Islet precursor cell (in vitro differentiated cells): Measurements from ENCODE around the gene WDR20.
"Not testable (repeated sequence)": the region's sequence is repeated elsewhere in the genome, so short reads cannot be mapped to it uniquely, and the experiment has no call there.

Experiments used
- DNase-seq: peaks from one replicate; pipeline ENCODE4 v3.0.0-alpha.2; 2018

The WDR20 gene, protein sequence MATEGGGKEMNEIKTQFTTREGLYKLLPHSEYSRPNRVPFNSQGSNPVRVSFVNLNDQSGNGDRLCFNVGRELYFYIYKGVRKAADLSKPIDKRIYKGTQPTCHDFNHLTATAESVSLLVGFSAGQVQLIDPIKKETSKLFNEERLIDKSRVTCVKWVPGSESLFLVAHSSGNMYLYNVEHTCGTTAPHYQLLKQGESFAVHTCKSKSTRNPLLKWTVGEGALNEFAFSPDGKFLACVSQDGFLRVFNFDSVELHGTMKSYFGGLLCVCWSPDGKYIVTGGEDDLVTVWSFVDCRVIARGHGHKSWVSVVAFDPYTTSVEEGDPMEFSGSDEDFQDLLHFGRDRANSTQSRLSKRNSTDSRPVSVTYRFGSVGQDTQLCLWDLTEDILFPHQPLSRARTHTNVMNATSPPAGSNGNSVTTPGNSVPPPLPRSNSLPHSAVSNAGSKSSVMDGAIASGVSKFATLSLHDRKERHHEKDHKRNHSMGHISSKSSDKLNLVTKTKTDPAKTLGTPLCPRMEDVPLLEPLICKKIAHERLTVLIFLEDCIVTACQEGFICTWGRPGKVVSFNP

DNA sequence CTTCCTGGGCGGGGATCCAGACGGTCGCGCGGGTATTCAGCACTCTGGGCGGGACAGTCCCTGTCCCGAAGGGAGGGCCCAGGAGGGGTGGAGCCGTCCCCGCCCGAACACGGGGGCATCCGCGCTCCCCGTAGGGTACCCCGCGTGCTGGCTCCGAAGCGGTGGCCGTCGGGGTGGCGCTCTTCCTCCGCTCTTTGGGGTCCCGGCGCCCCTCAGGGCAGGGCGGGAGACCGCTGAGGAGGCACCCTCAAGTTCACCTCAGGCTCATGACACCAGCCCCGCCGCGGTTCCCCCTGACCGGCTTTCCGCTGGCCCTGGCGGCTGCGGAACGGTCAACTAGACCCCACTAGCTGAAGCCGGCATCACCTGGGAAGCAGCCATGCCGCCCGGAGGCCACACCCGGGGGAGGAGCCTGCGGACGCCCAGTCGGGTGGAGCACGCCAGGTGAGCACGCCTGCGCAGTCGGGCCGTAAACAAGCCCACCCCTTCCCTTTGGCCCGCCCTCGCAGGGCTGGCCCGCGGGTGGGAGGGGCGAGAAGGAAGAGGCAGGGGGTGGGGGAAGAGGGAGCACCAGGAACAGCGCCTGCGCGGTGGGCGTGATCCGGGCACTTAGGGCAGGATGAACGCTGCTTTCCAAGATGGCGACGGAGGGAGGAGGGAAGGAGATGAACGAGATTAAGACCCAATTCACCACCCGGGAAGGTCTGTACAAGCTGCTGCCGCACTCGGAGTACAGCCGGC lies at the start of gene WDR20:
Gene WDR20 (plus strand): TSS at position 612 of the 741 bp plus-strand sequence. CDS start 27 bp downstream, at position 639.
- peak; percentile 100 for DNase-seq

DNA sequence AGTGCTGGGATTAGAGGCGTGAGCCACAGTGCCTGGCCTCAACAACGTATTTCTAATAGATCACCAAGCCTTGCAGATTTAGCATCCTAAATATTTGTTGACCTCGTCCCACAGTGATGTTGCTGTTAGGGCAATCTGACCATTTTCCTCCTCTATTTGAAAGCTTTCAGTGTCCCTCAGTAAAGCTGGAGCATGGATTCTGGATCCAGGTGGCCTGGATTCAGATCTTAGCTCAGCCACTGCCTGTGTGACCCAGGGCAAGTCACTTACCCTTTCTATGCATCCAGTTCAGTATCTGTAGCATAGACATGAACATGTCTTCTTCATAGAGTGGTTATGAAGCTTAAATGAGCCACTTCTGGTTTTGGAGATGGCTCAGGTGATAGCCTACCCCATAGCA lies 49.0 kb upstream of the WDR20 start:
- no peak for DNase-seq

DNA sequence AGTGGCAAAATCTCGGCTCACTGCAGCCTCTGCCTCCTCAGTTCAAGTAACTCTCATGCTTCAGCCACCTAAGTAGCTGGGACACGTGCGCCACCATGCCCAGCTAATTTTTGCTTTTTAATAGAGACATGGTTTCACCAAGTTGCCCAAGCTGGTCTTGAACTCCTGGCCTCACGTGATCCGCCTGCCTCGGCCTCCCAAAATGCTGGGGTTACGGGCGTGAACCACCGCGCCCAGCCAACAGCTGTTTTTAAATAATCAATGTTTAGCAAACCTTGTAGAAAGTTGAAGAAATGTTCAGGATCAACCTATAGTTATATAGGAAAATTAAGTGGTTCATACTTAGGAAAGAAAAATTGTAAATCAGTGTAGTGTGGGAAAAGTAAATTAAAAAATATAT lies 46.9 kb upstream of the WDR20 start:
- no peak for DNase-seq

DNA sequence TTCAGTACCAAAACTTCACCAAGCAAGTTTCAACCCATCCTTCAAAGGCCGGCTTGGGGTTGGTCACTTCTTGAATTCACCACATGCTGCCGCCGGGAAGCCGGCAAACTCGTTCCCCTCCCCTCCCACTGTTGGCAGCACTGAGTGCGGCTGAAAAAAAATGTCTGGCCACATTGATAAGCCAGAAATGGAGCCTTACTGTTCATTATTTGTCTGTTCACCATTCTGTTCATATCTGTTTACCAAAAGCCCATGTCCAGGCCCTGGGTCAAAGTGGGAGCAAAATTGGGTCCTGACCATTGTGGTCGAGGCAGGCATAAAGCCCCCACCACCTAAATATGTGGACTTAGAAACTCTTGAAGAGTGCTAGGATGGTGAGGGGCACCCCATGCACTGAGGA lies 45.6 kb upstream of the WDR20 start:
- no peak for DNase-seq

DNA sequence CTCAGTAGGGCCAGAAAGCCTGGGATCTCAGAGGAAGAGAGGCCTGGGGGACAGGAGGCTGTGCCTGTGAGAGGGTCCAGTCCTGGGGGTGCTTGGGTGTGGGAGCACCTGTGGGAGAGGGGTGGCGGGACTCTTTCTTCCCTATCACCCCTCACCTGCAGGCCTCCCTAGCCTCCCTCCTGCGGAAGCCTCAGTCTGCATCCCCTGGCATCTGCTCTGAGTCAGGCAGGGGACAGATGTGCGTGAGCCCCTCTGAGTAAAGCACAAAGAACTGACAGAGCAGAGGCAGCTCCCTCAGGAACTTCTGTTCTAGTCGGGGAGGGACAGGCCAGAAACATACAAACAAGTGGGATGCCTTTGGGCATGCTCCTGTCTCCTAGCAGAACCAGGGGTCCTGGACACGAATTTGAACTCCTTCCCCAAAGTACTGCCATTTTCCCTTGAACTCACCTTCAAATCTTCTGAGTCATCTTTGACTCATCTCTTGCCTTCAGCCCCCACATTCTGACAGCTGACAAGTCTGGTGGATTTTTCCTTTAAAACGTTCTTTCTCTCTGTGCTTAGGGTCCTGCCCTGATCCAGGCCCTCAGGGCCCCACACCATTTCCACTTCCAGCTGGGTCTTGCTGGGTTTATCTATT lies 44.3 kb upstream of the WDR20 start:
- peak; percentile 75 for DNase-seq

DNA sequence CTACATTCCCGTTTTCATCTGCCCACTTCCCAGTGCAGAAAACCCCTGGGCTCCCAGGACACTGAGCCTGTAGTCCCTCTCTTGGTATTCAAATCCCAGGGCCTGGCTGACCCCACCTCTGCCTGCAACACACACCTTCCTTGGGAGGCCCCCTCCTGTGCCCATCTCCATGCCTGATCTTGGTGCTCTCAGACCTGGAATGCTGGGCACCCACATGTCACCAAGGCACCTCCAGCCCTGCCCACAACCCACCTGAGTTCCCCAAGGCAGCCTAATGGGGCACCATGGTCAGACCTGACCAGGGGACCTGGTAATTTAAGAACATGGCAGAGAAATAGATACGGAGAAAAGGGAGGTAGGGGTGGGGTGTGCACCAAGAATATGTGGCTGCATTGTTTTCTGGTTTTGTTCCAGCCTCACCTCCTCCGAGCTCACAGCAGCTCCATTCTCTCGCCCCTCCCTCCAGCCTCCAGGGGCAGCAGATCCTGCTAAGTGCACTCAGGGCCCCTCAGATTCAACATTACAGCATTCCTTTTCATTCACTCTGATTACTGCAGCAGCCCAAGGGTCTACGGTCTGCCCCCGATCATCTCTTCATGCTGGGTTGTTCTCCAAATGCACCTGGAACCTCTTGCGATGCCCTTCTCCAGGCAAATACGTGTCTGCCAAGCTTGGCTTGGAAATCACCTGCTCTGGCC lies 43.7 kb upstream of the WDR20 start:
- peak; percentile 71 for DNase-seq

DNA sequence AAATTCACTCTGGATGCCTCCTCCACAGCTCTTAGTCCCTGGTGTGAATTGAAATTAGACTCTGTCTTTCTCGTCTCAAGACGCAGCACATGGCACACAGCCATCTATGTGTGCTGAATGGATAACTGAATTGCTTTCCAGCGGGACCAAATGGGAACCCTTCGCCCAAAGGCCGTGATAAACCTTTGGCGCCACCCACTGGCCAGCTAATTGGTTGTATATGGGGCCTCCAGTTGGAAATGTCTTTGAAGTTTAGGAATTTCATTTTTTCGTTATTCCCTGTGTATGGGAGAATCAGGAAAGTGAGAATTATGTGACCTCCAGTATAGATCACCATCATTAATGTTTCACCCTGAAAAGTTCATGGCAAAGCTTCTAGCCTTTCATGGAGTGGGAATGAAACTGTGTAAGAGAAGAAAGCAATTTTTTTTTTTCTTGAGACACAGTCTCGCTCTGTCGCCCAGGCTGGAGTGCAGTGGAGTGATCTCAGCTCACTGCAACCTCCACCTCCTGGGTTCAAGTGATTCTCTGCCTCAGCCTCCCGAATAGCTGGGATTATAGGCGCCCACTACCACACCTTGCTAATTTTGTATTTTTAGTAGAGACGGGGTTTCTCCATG lies 43.0 kb upstream of the WDR20 start:
- peak; percentile 86 for DNase-seq

DNA sequence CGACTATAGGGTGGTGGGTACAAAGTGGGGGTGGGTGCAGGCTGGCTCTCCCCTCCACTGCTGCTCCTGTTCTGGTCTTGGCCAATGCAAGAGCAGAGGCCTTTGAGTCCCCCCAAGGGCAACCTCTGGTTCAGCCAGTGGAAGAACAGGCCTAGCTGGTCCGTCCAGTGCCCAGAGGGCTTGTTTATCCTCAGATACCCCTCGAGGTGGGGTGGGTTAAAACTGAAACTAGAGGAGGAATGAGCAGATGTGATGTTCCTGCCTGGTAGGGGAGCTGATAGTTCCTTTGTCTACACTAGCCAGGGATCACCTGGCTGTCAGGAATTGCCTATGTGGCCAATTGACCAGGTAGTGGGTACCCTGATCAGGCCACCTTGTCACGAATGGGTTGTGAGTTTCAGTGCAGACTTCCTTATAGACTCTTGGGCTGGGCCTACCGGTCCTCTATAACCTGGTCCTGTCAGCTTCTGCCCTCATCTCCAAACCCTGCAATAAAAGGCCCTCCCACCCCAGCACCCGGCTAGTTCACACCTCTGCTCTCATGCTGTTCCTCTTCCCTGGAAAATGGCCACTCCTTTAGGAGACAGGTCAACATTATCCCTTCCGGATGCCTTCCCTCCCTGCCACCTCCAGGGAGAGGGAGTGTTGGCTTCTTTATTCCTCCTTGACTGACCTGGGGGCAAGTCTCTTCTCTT lies 42.1 kb upstream of the WDR20 start:
- peak; percentile 92 for DNase-seq

DNA sequence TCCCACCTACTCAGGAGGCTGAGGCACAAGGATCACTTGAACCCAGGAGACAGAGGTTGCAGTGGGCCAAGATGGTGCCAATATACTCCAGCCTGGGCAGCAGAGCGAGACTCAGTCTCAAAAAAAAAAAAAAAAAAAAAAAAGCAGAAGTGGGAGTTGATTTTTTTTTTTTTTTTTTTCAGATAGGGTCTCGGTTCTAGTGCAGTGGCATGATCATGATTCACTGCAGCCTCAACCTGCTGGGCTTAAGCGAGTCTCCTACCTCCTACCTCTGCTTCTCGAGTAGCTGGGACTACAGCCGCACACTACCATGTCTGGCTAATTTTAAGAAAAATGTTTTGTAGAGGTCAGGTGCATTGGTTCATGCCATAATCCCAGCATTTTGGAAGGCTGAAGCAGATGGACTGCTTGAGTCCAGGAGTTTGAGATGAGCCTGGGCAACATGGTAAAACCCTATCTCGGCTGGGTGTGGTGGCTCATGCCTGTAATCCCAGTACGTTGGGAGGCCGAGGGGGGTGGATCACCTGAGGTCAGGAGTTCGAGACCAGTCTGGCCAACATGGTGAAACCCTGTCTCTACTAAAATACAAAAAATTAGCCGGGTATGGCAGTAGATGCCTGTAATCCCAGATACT lies 36.5 kb upstream of the WDR20 start:
- no peak for DNase-seq

DNA sequence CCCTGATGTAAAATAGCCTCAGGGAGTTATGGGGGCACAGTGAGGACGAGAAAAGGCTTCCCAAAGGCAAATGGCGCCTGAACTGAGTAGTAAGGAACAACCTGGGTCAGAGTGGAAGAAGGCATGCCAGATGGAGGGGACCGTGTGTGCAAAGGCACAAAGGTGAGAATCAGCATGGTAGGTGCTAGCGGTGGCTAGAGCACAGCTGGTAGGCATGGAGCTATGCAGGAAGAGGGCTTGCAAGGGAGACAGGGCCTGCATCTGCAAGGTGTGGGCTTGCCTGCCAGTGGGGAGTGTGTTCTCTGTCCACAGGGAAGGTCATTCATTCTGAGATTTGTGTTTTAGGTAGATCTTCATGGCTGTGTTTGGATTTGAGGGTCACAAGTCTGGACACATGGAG lies 34.3 kb upstream of the WDR20 start:
- no peak for DNase-seq

DNA sequence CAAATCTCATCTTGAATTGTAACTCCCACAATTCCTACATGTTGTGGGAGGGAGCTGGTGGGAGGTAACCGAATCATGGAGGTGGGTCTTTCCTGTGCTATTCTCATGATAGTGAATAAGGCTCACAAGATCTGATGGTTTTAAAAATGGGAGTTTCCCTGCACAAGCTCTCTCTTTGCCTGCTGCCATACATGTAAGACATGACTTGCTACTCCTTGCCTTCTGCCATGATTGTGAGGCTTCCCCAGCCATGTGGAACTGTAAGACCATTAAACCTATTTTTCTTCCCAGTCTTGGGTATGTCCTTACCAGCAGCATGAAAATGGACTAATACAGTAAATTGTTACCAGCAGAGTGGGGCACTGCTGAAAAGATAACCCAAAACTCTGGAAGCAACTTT lies 30.4 kb upstream of the WDR20 start:
- DNase-seq = not testable (repeated sequence)

DNA sequence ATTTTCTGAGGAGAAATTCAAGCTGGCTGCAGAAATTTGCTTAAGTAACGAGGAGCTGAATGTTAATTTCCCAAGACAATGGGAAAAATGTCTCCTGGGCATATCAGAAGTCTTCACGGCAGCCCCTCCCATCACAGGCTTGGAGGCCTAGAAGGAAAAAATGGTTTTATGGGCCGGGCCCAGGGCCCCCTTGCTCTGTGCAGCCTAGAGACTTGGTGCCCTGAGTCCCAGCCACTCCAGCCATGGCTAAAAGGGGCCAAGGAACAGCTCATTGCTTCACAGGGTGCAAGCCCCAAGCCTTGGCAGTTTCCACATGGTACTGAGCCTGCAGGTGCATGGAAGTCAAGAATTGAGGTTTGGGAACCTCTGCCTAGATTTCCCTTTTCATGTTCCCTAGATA lies 28.6 kb upstream of the WDR20 start:
- no peak for DNase-seq

DNA sequence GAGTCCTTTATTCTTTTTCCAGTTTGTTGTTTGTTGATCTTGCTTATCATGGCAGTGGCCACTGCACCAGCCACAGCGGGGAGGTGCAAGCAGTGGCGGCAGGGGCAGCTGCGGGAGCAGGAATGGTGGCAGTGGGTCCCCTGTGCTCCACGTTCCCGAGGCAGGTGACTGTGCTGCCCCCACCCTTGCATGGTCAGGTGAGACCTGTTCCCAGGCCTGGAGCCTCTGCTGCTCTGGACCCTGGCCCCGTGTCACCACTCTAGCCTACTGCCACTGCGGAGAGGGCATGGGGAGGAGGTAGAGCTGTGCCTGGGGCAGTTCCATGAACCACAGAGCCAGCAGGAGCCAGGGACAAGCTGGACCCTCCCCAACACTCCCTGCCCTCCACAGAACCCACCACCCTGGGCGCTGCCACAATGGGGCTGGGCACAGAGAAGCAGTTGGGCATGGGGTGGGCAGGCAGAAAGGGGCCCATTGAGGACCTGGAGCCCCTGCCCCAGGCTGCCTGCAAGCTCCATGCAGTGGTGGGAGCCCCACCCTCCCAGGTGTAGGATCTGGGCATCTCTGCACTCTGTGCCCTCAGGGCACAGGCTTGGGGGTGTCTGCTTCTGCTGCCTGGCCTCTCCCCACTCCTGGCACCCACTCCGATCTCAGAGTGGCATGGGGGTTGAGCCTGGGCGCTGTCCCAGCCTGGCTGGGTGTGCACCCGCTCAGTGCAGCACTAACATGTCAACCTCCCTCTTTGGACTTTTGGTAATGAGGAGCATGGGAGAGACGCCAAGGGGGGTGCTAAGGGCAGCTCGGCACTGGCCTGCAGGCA lies 23.1 kb upstream of the WDR20 start:
- no peak for DNase-seq

DNA sequence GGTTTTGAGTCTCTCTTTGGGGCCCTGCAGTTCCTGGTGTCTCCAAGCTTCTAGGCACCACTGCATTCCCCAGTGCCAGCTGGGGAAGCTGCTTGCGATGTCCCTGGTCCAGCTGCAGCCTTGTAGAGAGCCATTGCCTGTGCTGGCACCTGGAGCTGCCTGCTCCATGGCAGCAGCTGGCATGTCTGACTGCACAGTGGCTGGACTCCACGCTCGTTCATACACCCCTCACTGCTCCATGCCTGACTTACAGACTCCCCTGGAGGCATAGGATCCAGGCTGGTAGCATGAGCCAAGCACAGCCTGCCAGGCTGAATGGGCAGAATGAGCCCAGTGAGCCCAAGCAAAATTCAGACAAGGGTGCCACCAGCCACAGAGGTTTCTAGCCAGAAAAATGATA lies 21.8 kb upstream of the WDR20 start:
- no peak for DNase-seq

DNA sequence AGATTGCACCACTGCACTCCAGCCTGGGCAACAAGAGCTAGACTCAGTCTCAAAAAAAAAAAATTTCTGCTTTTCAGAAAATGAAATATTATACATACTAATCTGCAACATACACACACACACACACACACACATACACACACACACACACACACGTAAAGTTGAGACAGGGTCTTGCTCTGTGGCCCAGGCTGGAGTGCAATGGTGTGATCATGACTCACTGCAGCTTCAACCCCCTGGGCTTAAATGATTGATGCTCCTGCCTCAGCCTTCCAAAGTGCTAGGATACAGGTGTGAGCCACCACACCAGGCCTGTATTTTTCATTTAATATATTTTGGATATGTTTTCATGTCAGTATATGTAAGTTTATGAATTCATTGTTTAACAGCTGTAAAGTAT lies 18.8 kb upstream of the WDR20 start:
- DNase-seq = no peak

DNA sequence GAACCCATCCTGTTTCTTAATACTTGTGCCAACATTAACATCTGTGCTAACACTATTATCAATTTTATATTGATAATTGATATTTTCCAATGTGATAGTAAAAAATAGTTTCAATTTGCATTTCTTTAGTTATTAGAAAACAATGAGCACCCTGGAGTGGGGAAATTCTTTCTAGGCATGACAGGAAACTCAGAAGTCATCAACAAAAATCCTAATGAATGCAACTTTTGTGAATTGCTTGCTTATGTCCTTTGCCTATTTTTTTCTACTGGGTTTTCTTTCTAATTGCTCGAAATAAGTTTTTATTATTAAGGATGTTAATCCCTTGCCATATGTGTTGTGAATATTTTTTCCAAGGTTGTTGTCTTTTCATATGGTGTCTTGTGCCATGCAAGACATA lies 18.1 kb upstream of the WDR20 start:
- no peak for DNase-seq

DNA sequence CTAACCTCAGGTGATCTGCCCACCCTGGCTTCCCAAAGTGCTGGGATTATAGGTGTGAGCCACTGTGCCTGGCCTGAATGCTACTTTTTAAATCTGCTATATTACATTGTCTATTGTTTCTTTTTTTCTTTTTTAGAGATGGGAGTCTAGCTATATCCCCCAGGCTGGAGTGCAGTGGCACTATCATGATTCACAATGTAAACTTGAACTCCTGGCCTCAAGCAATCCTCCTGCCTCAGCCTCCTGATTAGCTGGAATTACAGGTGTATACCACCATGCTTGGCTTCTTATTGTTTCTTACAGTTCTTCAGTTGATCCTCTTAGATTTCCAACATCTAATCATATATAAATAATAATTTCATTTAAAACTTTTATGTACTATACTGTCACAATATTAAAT lies 15.3 kb upstream of the WDR20 start:
- no peak for DNase-seq

DNA sequence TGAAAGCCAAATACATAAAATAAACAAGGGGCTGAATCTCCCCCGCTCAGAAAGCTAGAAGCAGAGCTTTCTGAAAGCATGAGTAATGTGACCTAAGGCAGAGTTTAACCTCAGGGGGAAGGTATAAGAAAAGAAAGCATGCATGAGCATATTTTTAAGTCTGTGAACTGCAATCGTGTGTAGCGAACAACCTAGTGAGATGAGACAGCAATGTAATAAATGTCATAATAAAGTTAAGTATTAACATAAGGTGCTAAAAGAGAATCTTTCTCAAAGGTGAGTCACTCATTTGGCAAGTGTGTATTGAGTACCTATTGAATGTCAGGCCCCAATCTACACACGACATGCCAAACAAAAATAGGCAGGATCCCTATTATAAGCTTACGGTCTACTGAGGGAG lies 14.2 kb upstream of the WDR20 start:
- no peak for DNase-seq

DNA sequence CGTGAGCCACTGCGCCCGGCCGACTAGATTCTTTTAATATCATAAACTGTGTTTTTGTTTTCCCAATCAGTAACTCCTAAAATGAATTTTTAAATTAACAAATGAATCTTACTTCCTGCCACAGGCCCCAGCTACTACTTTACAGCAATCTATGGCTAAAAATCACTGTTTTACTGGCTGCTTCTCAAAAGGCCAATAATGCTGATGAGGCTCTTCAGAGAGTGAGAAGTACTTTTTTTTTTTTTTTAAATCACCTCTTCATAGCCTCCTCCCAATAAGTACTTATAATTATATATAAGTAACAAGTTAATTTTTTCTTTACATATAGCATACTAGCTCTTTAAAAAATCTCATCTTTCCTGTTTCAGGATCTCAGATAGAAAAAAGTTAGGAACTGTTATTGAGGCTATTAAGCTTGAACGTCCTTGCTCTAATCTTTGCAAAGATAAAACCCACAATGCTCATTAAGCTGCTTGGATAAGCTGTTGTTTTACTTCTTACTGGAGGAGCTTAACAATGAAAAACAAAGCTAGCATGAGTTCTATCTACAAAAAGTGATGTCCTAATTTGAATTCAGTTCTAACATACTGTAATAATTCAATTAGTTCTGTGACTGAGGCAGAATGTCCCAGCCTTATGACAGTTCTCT lies 12.8 kb upstream of the WDR20 start:
- no peak for DNase-seq

DNA sequence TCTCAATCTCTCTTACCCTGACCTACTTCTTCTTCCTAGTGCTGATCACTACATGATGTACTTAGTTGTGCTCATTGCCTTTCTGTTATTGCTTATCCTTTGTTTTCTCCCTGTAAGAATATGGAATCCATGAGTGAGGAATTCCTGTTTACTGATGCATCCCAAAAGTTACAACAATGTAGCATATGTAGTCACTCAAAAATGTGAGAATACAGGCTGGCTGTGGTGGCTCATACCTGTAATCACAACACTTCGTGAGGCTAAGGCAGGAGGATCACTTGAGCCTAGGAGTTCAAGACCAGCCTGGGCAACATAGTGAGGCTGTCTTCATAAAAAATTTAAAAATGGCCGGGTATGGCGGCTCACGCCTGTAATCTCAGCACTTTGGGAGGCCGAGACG lies 8.0 kb upstream of the WDR20 start:
- no peak for DNase-seq
